Mesothelial cell of epicardium (in vitro differentiated cells): ENCODE measurements around the gene LPAR1. TPM values are rescaled to one million over a fixed set of nuclear protein-coding genes. Genes with fewer than 3 reads are reported as not detected.

ENCODE experiments used
- DNase-seq, 2 experiments: peaks; one replicate each; pipeline ENCODE4 v3.0.0; 2021; ENCODE audit warnings: low spot score in 2 of 2; ENCODE audit not compliant: unreplicated experiment in 2 of 2
- H3K27ac Mint-ChIP-seq: 2 replicates; pipeline ENCODE4 v1.8.0; 2021; ENCODE audit warnings: mixed read lengths
- H3K27me3 Mint-ChIP-seq: 2 replicates; pipeline ENCODE4 v1.8.0; 2021; ENCODE audit warnings: low read depth, mixed read lengths
- H3K36me3 Mint-ChIP-seq: 2 replicates; pipeline ENCODE4 v1.8.0; 2021; ENCODE audit warnings: mixed read lengths
- H3K4me1 Mint-ChIP-seq: 2 replicates; pipeline ENCODE4 v1.8.0; 2021; ENCODE audit warnings: mixed read lengths
- H3K4me3 Mint-ChIP-seq: 2 replicates; pipeline ENCODE4 v1.8.0; 2021; ENCODE audit warnings: mild to moderate bottlenecking, moderate library complexity, mixed read lengths
- H3K9me3 Mint-ChIP-seq: 2 replicates; pipeline ENCODE4 v1.8.0; 2021; ENCODE audit warnings: mixed read lengths
- CTCF ChIP-seq: fragments of 200-600 bp; sonication (generic); IDR thresholded peaks from one replicate; pipeline ENCODE4 v1.5.0; 2021; ENCODE audit warnings: antibody characterized with exemption; ENCODE audit not compliant: unreplicated experiment
- total RNA-seq: library from RNA; stranded (reverse); gene quantifications from 3 replicates; pipeline ENCODE4 v1.2.1, GENCODE V29; 2021

LPAR1 gene
- total RNA-seq, 1 donor from 2014 or later, result 40.3 TPM

GRCh38 chr9:110954822-110955291 lies 83.4 kb downstream of the LPAR1 start:
- Mint-ChIP-seq H3K9me3 (peaks cover 50% of the 10 kb centered on the region), H3K27ac (no peak overlapping the region), H3K4me1 (peaks cover 4% of the 10 kb centered on the region), H3K27me3 (no peaks in the 10 kb centered on the region), H3K36me3 (peaks cover 50% of the 10 kb centered on the region), H3K4me3 (no peak overlapping the region)
- no peak for DNase-seq
- TF ChIP-seq CTCF, result no peak

GRCh38 chr9:110952540-110952859 lies 85.8 kb downstream of the LPAR1 start:
- no peak for DNase-seq
- Mint-ChIP-seq H3K9me3 (peaks cover 33% of the 10 kb centered on the region), H3K27ac (no peak overlapping the region), H3K36me3 (peaks cover 31% of the 10 kb centered on the region), H3K4me3 (no peak overlapping the region), H3K4me1 (peaks cover 11% of the 10 kb centered on the region), H3K27me3 (no peaks in the 10 kb centered on the region)
- TF ChIP-seq CTCF, result no peak

DNA sequence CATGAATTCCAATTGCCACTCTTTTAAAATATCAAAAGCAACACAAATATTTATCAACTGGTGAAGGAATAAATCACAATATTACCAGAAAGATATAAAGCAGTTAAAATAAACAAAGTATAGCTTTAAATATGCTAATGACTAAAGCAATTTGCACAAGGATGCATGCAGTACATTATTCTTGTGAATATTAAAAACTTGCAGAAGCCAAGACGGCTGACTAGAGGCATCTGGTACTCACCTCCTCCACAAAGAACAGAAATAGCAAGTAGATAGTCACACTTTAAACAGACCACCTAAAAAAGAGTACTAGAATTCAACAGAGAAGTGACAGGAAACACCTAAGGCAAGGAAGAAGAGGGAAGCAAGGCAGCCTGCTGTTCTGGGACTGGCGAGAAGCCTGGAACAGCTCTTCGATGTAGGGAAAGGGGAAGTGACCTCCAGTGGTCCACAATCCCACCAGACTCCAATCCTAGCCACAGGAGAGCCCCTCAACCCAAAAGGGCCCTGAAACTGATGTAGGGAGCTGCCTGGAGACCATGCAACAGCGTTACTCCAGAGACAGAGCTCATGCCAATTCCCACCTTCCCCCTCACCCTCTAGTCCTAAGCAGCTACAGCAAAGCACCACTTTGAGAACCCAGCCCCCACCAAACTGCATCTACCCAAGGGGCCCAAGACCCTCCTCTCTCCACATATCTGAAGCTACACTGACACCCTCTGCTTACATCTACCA lies 86.3 kb downstream of the LPAR1 start:
- Mint-ChIP-seq H3K36me3 (peaks cover 29% of the 10 kb centered on the region), H3K27ac (no peak overlapping the region), H3K9me3 (peaks cover 32% of the 10 kb centered on the region), H3K4me1 (peaks cover 11% of the 10 kb centered on the region), H3K27me3 (no peaks in the 10 kb centered on the region), H3K4me3 (no peak overlapping the region)
- no peak for DNase-seq
- TF ChIP-seq CTCF, result no peak

DNA sequence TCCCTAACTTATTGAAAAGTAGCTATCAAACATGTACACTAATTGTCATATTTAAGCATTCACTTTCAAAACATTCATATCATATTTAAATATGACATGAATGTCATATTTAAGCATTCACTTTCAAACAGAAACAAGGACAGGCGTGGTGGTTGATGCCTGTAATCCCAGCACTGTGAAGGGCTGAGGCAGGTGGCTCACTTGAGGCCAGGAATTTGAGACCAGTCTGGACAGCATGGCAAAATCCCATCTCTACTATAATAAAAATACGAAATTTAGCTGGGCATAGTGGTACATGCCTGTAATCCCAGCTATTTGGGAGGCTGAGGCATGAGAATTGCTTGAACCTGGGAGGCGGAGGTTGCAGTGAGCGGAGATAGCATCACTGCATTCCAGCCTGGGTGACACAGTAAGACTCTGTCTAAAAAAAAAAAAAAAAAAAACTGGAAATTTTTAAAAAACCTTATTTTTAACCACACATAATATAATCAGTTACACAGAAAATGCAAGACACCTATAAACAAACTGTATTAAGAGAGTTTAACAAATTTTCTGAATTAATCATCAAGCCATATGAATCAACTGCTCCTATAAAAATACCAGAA lies 88.1 kb downstream of the LPAR1 start:
- Mint-ChIP-seq H3K27me3 (no peaks in the 10 kb centered on the region), H3K9me3 (peaks cover 17% of the 10 kb centered on the region), H3K27ac (no peak overlapping the region), H3K4me3 (no peak overlapping the region), H3K36me3 (peaks cover 16% of the 10 kb centered on the region), H3K4me1 (peaks cover 11% of the 10 kb centered on the region)
- no peak for DNase-seq
- no peak for TF ChIP-seq CTCF

DNA sequence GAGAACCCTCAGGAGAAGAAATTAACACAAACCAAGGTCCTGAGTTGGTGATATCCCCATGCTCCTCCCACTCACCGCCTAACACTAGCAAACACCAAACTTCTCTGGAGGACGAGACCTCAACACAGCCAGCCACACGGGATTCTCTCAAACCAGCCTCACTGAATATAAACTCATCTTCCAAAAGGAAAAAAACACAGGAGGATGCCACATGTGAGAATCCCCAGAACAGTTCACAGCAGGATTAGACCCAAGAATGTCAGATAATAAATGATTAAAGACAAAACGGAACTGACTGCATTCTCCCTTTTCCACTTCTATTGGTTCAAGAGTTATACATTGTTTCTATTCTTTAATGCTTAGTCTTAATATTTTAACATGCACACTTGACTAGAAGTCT lies 89.2 kb downstream of the LPAR1 start:
- Mint-ChIP-seq H3K27ac (no peak overlapping the region), H3K4me1 (peaks cover 11% of the 10 kb centered on the region), H3K9me3 (peaks cover 6% of the 10 kb centered on the region), H3K36me3 (peaks cover 5% of the 10 kb centered on the region), H3K27me3 (no peaks in the 10 kb centered on the region), H3K4me3 (no peak overlapping the region)
- DNase-seq, result no peak
- no peak for TF ChIP-seq CTCF
